ENCODE results near the gene RAB27A. TPM values are rescaled to one million over a fixed set of nuclear protein-coding genes. Genes with fewer than 3 reads are reported as not detected.

The RAB27A gene
- total and polyA plus RNA-seq, 7 experiments from 2014 or later: 17.1 to 69.9 (median 20.7) TPM

GRCh38 chr15:55279746-55280351 is 9.8 kb downstream of the RAB27A start:
- peak overlapping the region; percentile 21 for H3K4me3 ChIP-seq (ENCODE audit: low read length)
- ChIA-PET POLR2A (interaction anchor here (1.5 kb wide), 1 partner anchor 12 kb away, joined by 6 read pairs; no protein-coding TSS in a partner anchor), CTCF (interaction anchor here (0.9 kb wide), 1 partner anchor 11 kb away, joined by 3 read pairs; no protein-coding TSS in a partner anchor)
- DNase-seq (peak in 5 of 9 donors; percentile 4 to 55 (median 20)), ATAC-seq (peak; percentile 68)
- H3K9me3 ChIP-seq (ENCODE audit: control insufficient read depth in 2 of 3, low read length in 3 of 3): no peaks in the 10 kb centered on the region
- Mint-ChIP-seq H3K4me1 (peaks cover 38 to 99% (median 90%) of the 10 kb centered on the region in 7 donors), H3K27ac (peak overlapping the region; percentile 68 to 95 (median 87)), H3K9me3 (no peaks in the 10 kb centered on the region), H3K36me3 (peaks cover 0 to 22% (median 0%) of the 10 kb centered on the region in 5 donors), H3K27me3 (no peaks in the 10 kb centered on the region), H3K4me3 (peak overlapping the region; percentile 16 to 82 (median 61))
- peak overlapping the region; percentile 59 for H3K27ac ChIP-seq (ENCODE audit: low read depth, low read length)
- no peaks in the 10 kb centered on the region for H3K27me3 ChIP-seq (ENCODE audit: control insufficient read depth in 2 of 2, insufficient read depth in 2 of 2, low read length in 2 of 2)
- intact Hi-C loops (cut with micrococcal nuclease): loop anchor here (1.0 to 10.0 kb wide), 5 partner anchors 9 to 965 kb away; partner anchors contain the start of genes PIGB (in 1 of the 2), PIGBOS1 (in 1 of the 2), RAB27A (in 1 of the 2) and RFX7 (in 1 of the 2)
- H3K36me3 ChIP-seq (ENCODE audit: control insufficient read depth in 2 of 3, insufficient read depth in 3 of 3, low read length in 3 of 3): no peaks in the 10 kb centered on the region
- peaks cover 43 to 89% of the 10 kb centered on the region in 2 donors for H3K4me1 ChIP-seq (ENCODE audit: control insufficient read depth in 2 of 2, insufficient read depth in 2 of 2, low read length in 2 of 2)

- no peak for ATAC-seq
Observed at GRCh38 chr15:55279100-55279745, 10.4 kb downstream of the RAB27A start.

GRCh38 chr15:55277715-55278114 is 11.9 kb downstream of the RAB27A start:
- H3K9me3 ChIP-seq (ENCODE audit: control insufficient read depth in 2 of 3, low read length in 3 of 3): no peaks in the 10 kb centered on the region
- Mint-ChIP-seq H3K4me1 (peaks cover 44 to 90% (median 80%) of the 10 kb centered on the region in 7 donors), H3K36me3 (peaks cover 0 to 30% (median 0%) of the 10 kb centered on the region in 5 donors), H3K27me3 (no peaks in the 10 kb centered on the region), H3K27ac (peak overlapping the region; percentile 68 to 97 (median 93)), H3K9me3 (peaks cover 0 to 3% (median 0%) of the 10 kb centered on the region in 11 donors), H3K4me3 (peak overlapping the region; percentile 52 to 83 (median 78))
- ATAC-seq: no peak
- DNase-seq: no peak
- H3K27ac ChIP-seq (ENCODE audit: low read depth, low read length): peak overlapping the region; percentile 46
- H3K4me1 ChIP-seq (ENCODE audit: control insufficient read depth in 2 of 2, insufficient read depth in 2 of 2, low read length in 2 of 2): peaks cover 39 to 71% of the 10 kb centered on the region in 2 donors
- ChIA-PET POLR2A (interaction anchor here (1.3 to 3.1 kb wide), 3 partner anchors 11 to 131 kb away, joined by 4 to 16 read pairs (median 4); partner anchors contain the start of genes CCPG1 and PIERCE2), CTCF (interaction anchor here (1.1 to 1.4 kb wide), 2 partner anchors 13 to 158 kb away, joined by 3 to 4 read pairs; no protein-coding TSS in a partner anchor)
- intact Hi-C loops (cut with micrococcal nuclease): loop anchor here (1.0 to 5.0 kb wide), 3 partner anchors 10 to 40 kb away; partner anchors contain the start of genes PIGB (in 1 of the 2) and PIGBOS1 (in 1 of the 2)
- H3K27me3 ChIP-seq (ENCODE audit: control insufficient read depth in 2 of 2, insufficient read depth in 2 of 2, low read length in 2 of 2): no peaks in the 10 kb centered on the region
- peak overlapping the region; percentile 31 for H3K4me3 ChIP-seq (ENCODE audit: low read length)
- no peaks in the 10 kb centered on the region for H3K36me3 ChIP-seq (ENCODE audit: control insufficient read depth in 2 of 3, insufficient read depth in 3 of 3, low read length in 3 of 3)

More at GRCh38 chr15:55279100-55279745, 10.4 kb downstream of the RAB27A start:
- H3K27ac ChIP-seq (ENCODE audit: low read depth, low read length): peak overlapping the region; percentile 59
- H3K9me3 ChIP-seq (ENCODE audit: control insufficient read depth in 2 of 3, low read length in 3 of 3): no peaks in the 10 kb centered on the region
- H3K27ac Mint-ChIP-seq: peak overlapping the region; percentile 68 to 95 (median 87)
- POLR2A ChIA-PET: no interaction called here
- H3K4me1 ChIP-seq (ENCODE audit: control insufficient read depth in 2 of 2, insufficient read depth in 2 of 2, low read length in 2 of 2): peaks cover 43 to 84% of the 10 kb centered on the region in 2 donors
- H3K4me3 Mint-ChIP-seq: peak overlapping the region in 8 of 10 donors; percentile 31 to 82 (median 62)
- H3K9me3 Mint-ChIP-seq: no peaks in the 10 kb centered on the region
- H3K27me3 ChIP-seq (ENCODE audit: control insufficient read depth in 2 of 2, insufficient read depth in 2 of 2, low read length in 2 of 2): no peaks in the 10 kb centered on the region
- no peaks in the 10 kb centered on the region for H3K27me3 Mint-ChIP-seq
- H3K36me3 Mint-ChIP-seq: peaks cover 0 to 17% (median 0%) of the 10 kb centered on the region in 5 donors
- no peak for DNase-seq
- peak overlapping the region; percentile 21 for H3K4me3 ChIP-seq (ENCODE audit: low read length)
- intact Hi-C loops (cut with micrococcal nuclease): loop anchor here in 1 of 2 donors (5.0 kb wide), 2 partner anchors 37 to 38 kb away; partner anchors contain the start of genes PIGB and PIGBOS1
- H3K4me1 Mint-ChIP-seq: peaks cover 33 to 93% (median 84%) of the 10 kb centered on the region in 7 donors
- CTCF ChIA-PET: no interaction called here
- H3K36me3 ChIP-seq (ENCODE audit: control insufficient read depth in 2 of 3, insufficient read depth in 3 of 3, low read length in 3 of 3): no peaks in the 10 kb centered on the region

GRCh38 chr15:55277116-55277564 is 12.5 kb downstream of the RAB27A start:
- Mint-ChIP-seq H3K4me3 (peak overlapping the region; percentile 52 to 83 (median 78)), H3K27ac (peak overlapping the region; percentile 68 to 97 (median 93)), H3K36me3 (peaks cover 0 to 33% (median 0%) of the 10 kb centered on the region in 5 donors), H3K27me3 (no peaks in the 10 kb centered on the region), H3K4me1 (peaks cover 47 to 89% (median 75%) of the 10 kb centered on the region in 7 donors), H3K9me3 (peaks cover 0 to 3% (median 0%) of the 10 kb centered on the region in 11 donors)
- Histone ChIP-seq H3K4me3 (ENCODE audit: low read length) (peak overlapping the region; percentile 31), H3K27me3 (ENCODE audit: control insufficient read depth in 2 of 2, insufficient read depth in 2 of 2, low read length in 2 of 2) (no peaks in the 10 kb centered on the region), H3K4me1 (ENCODE audit: control insufficient read depth in 2 of 2, insufficient read depth in 2 of 2, low read length in 2 of 2) (peaks cover 33 to 71% of the 10 kb centered on the region in 2 donors), H3K36me3 (ENCODE audit: control insufficient read depth in 2 of 3, insufficient read depth in 3 of 3, low read length in 3 of 3) (no peaks in the 10 kb centered on the region), H3K27ac (ENCODE audit: low read depth, low read length) (peak overlapping the region; percentile 46), H3K9me3 (ENCODE audit: control insufficient read depth in 2 of 3, low read length in 3 of 3) (no peaks in the 10 kb centered on the region)
- POLR2A ChIA-PET: interaction anchor here (0.6 to 3.1 kb wide), 4 partner anchors 10 to 132 kb away, joined by 4 to 16 read pairs (median 4); partner anchors contain the start of genes CCPG1 and PIERCE2
- ATAC-seq (peak; percentile 73), DNase-seq (peak in 6 of 9 donors; percentile 11 to 49 (median 36))
- intact Hi-C loops (cut with micrococcal nuclease): loop anchor here (1.0 to 5.0 kb wide), 3 partner anchors 10 to 40 kb away; partner anchors contain the start of genes PIGB (in 1 of the 2) and PIGBOS1 (in 1 of the 2)
- CTCF ChIA-PET: interaction anchor here (1.1 to 1.4 kb wide), 2 partner anchors 14 to 159 kb away, joined by 3 to 4 read pairs; no protein-coding TSS in a partner anchor

GRCh38 chr15:55276324-55276723 is 13.3 kb downstream of the RAB27A start:
- intact Hi-C loops (cut with micrococcal nuclease): loop anchor here in 1 of 2 donors (5.0 kb wide), 2 partner anchors 34 to 41 kb away; partner anchors contain the start of genes PIGB and PIGBOS1

More at GRCh38 chr15:55276324-55276723, 13.3 kb downstream of the RAB27A start:
- Histone ChIP-seq H3K27me3 (ENCODE audit: control insufficient read depth in 2 of 2, insufficient read depth in 2 of 2, low read length in 2 of 2) (no peaks in the 10 kb centered on the region), H3K4me1 (ENCODE audit: control insufficient read depth in 2 of 2, insufficient read depth in 2 of 2, low read length in 2 of 2) (peaks cover 30 to 64% of the 10 kb centered on the region in 2 donors), H3K4me3 (ENCODE audit: low read length) (peak overlapping the region; percentile 21), H3K9me3 (ENCODE audit: control insufficient read depth in 2 of 3, low read length in 3 of 3) (no peaks in the 10 kb centered on the region), H3K27ac (ENCODE audit: low read depth, low read length) (no peak overlapping the region), H3K36me3 (ENCODE audit: control insufficient read depth in 2 of 3, insufficient read depth in 3 of 3, low read length in 3 of 3) (no peaks in the 10 kb centered on the region)
- Mint-ChIP-seq H3K36me3 (peaks cover 0 to 33% (median 0%) of the 10 kb centered on the region in 5 donors), H3K27ac (peak overlapping the region in 6 of 9 donors; percentile 36 to 95 (median 80)), H3K27me3 (no peaks in the 10 kb centered on the region), H3K4me1 (peaks cover 47 to 85% (median 66%) of the 10 kb centered on the region in 7 donors), H3K4me3 (peak overlapping the region in 8 of 10 donors; percentile 5 to 83 (median 72)), H3K9me3 (peaks cover 0 to 3% (median 0%) of the 10 kb centered on the region in 11 donors)
- no peak for ATAC-seq
- no peak for DNase-seq
- POLR2A ChIA-PET: interaction anchor here (1.3 to 3.1 kb wide), 3 partner anchors 9 to 55 kb away, joined by 3 to 16 read pairs (median 4); no protein-coding TSS in a partner anchor
- CTCF ChIA-PET: no interaction called here
